MG63 (cell line): ENCODE measurements around the gene ZNF80. TPM values are rescaled to one million over a fixed set of nuclear protein-coding genes. Genes with fewer than 3 reads are reported as not detected.

Experiments used
- DNase-seq: peaks from one replicate; pipeline ENCODE4 v3.0.0-alpha.2; 2020
- H3K27me3 ChIP-seq: fragments of 250-450 bp; sonication (Bioruptor Pico); 2 replicates; pipeline ENCODE4 v1.5.1; 2020; ENCODE audit warnings: mild to moderate bottlenecking, moderate library complexity
- H3K36me3 ChIP-seq: fragments of 250-450 bp; sonication (Bioruptor Pico); 2 replicates; pipeline ENCODE4 v1.5.1; 2020; ENCODE audit warnings: mild to moderate bottlenecking, moderate library complexity
- H3K4me3 ChIP-seq: fragments of 250-450 bp; sonication (Bioruptor Pico); 2 replicates; pipeline ENCODE4 v1.5.1; 2020; ENCODE audit warnings: mild to moderate bottlenecking, moderate library complexity
- H3K9me3 ChIP-seq: fragments of 250-450 bp; sonication (Bioruptor Pico); 2 replicates; pipeline ENCODE4 v1.5.1; 2020; ENCODE audit warnings: mild to moderate bottlenecking, moderate library complexity
- total RNA-seq: library from RNA; depleted of rRNA; stranded (reverse); fragments of >200 nt; shearing (Covaris generic); gene quantifications from 2 replicates; pipeline ENCODE4 v1.2.3, GENCODE V29; 2014; ENCODE audit warnings: low replicate concordance

Gene ZNF80
- total RNA-seq, 1 experiment from 2014 or later: not detected

DNA sequence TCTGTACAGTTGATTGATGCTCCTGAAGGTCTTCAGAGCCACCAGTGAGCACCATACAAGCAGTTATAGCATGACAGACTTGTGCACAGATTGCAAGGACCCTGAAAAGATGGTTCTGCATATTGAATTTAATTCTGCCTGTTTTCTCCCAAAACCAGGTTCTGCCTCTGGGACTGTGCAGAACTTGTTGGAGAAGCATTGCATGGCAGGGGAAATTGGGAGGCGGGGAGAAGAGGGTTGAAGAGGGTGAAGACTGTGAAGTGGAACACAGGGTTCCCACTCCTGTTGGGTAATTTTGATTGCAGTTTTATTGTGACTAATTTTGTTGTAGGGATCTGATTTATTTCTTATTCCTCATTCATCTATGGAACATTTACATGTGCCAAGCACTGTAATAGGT, 10.3 kb downstream of the ZNF80 start:
- Histone ChIP-seq H3K4me3 (no peak overlapping the region), H3K9me3 (no peaks in the 10 kb centered on the region), H3K36me3 (no peaks in the 10 kb centered on the region), H3K27me3 (peaks cover 2% of the 10 kb centered on the region; the same call in 1 of the 2 replicates)
- DNase-seq: no peak

DNA sequence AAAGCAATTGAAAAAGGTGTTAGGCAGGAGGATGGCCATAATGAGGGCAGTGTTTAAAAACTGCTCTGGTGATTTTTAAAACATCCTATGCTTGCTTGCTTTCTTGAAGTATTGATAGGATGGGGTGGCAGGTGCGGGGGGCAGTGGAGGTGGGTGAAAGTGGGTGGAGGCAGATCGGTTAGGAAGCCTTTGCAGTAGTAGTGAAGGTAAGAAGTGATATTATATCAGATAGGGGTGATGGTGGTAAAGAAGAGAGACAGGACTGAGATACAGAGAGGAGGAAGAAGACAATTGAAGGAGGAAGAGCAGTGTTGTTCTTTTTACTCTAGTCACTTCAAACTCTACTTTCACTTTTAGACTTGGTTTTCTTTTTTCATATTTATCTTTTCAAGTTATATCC, 11.1 kb downstream of the ZNF80 start:
- Histone ChIP-seq H3K4me3 (no peak overlapping the region), H3K27me3 (peaks cover 2% of the 10 kb centered on the region; the same call in 1 of the 2 replicates), H3K9me3 (no peaks in the 10 kb centered on the region), H3K36me3 (no peaks in the 10 kb centered on the region)
- no peak for DNase-seq

DNA sequence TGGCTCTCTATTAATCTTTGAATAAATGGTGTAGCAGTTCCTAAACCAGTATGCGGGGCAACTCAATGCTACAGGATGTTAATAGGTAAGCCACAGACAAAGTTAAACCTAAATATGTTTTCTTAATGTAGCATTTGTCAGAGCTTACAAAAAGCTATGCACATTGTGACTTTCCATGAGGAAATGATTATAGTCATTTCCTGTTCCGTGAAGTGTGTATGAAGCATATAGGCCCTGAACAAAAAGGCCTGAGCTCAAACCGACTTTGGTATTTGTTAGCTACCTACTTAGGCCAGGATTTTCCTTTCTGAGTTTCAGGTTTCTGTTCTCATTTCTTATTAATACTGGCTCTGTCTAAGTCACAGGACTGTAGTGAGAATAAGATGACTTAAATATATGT, 14.2 kb downstream of the ZNF80 start:
- Histone ChIP-seq H3K27me3 (no peaks in the 10 kb centered on the region), H3K36me3 (no peaks in the 10 kb centered on the region), H3K4me3 (no peak overlapping the region), H3K9me3 (no peaks in the 10 kb centered on the region)
- no peak for DNase-seq

DNA sequence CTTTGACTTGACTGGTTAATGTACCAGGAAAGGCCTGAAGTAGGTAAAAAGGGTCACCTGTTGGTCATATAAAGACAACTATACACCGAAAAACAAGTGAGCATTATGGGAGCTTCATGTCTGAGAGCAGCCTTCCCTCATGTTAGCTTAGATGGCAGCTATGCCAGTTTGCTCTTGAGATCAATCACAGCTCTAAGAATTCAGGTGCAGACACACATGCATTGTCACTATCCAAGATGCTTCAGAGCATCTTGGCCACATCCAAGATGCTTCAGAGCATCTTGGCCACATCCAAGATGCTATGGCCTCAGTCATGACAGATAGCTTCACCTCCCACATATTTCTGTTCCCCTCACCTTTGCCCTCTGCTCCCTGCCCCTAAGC, 15.5 kb downstream of the ZNF80 start:
- Histone ChIP-seq H3K27me3 (no peaks in the 10 kb centered on the region), H3K9me3 (no peaks in the 10 kb centered on the region), H3K4me3 (no peak overlapping the region), H3K36me3 (no peaks in the 10 kb centered on the region)
- no peak for DNase-seq

DNA sequence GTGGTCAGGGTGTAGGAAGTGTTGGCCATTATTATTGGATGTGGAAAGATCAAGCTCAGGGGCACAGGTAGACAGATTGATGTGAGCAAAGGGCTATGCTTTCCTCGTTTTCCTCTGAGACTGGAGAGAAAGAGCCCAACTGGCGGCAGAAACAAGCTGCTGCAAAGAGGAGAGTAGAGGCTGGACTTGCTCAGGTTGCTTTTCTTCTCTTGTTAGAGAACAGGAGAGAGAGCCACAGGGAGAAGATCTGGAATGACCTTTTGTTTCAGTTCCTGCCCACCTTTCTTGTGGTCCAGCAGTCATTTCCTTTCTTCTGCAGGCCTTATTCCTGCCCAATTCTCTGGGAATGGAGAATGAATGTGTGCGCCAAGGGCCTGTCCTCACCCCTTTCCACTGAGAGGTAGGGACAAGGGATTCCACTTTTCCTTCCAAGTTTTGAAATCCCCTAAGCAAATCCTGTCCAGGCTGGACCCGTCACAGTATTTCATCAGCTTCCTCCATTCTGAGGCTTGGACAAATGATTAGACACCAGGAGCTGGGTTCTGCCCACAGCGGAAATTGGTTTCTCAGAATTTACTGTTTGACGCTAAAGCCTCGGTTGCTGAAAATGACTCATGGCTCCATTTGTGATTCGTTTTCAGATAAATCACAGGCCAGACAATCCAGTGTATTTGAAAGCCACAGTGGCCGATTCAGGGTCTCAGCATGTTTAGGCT, 16.1 kb downstream of the ZNF80 start:
- no peaks in the 10 kb centered on the region for H3K27me3 ChIP-seq
- no peak overlapping the region for H3K4me3 ChIP-seq
- H3K9me3 ChIP-seq: no peaks in the 10 kb centered on the region
- no peak for DNase-seq
- no peaks in the 10 kb centered on the region for H3K36me3 ChIP-seq

DNA sequence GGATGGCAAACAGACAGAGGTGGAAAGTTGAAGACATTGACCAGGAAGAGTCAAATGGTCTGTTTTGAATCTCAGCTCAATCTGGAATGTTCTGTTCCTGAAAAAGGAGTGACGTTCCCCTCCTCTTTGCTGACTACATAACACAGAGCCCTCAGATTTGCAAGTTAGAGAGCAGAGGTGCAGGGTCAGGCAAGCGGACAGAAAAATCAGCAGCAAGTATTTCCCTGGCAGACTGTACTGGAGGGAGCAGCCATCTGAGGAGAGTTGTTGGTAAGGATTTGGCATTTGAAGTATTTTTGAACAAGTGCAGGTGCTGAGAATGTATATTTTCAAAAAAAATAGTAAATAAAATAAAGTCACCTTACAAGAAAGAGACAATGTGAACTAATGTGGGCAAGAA, 17.6 kb downstream of the ZNF80 start:
- no peak for DNase-seq
- Histone ChIP-seq H3K4me3 (no peak overlapping the region), H3K27me3 (no peaks in the 10 kb centered on the region), H3K9me3 (no peaks in the 10 kb centered on the region), H3K36me3 (no peaks in the 10 kb centered on the region)

DNA sequence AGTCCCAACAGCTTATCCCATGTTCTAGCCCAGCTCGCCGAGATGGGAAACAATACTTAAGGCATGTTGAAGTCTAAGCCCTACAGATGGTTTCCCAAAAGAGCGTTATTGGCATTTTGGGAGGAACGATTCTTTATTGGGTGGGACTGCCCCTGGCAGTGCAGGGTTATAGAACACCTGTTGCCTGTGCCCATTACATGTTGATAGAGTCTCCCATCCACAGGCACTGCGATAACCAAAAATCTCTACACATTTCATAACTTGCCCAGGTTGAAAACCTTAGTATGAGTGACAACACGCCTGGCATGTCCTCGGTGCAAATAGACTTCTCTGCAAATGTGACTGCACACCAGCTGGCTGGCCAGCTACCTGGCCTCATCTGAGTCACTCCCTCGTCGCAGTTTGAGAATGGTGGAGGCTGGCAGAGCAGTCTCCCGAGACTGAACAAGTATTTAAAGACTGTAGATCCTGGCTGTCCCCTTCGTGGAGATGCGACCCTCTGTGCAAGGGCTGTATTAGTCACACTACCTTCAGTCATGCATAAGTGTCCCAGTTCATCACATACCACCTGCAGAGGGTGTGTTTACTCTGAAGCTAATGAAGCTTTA, 18.7 kb downstream of the ZNF80 start:
- Histone ChIP-seq H3K36me3 (no peaks in the 10 kb centered on the region), H3K4me3 (no peak overlapping the region), H3K27me3 (no peaks in the 10 kb centered on the region), H3K9me3 (no peaks in the 10 kb centered on the region)
- DNase-seq: no peak

DNA sequence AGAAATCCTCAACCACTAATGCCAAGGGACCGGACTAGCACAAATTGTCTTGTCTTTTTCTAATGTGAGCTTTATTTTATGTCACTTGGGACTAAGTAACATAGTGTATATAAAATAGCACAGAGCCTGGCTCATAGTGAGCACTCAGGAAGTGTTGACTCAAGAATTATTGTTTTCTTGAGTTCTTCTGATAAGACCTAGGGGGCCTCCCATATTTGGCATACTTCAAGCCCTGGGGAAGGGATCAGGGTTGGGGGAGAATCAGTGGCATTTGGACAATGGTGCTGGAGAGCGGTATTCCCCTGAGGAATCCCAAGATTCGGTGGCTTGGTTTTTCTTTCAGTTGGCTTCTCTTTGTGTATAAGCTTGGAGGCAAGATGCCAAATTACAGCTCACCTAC, 19.4 kb downstream of the ZNF80 start:
- no peaks in the 10 kb centered on the region for H3K36me3 ChIP-seq
- H3K27me3 ChIP-seq: no peaks in the 10 kb centered on the region
- no peaks in the 10 kb centered on the region for H3K9me3 ChIP-seq
- DNase-seq: no peak
- H3K4me3 ChIP-seq: no peak overlapping the region

DNA sequence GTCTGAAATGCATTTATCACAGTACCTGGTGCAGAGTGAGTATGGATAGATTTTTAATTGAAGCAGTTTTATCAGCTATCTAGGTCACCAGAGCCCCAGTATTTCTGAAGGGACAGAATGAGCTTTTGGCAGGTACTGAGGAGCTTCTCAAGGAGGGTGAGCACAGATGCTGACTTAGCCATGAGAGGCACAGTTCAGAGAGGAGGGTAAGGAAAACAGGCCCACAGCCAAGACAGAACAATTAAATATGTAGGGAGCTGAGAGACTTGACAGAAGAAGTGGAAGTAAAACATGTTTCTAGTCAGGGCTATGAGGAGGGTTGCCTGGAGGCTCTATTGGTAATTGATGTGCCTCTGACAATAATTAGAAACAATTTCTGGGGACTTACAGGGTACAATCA, 20.1 kb downstream of the ZNF80 start:
- H3K9me3 ChIP-seq: no peaks in the 10 kb centered on the region
- DNase-seq: no peak

DNA sequence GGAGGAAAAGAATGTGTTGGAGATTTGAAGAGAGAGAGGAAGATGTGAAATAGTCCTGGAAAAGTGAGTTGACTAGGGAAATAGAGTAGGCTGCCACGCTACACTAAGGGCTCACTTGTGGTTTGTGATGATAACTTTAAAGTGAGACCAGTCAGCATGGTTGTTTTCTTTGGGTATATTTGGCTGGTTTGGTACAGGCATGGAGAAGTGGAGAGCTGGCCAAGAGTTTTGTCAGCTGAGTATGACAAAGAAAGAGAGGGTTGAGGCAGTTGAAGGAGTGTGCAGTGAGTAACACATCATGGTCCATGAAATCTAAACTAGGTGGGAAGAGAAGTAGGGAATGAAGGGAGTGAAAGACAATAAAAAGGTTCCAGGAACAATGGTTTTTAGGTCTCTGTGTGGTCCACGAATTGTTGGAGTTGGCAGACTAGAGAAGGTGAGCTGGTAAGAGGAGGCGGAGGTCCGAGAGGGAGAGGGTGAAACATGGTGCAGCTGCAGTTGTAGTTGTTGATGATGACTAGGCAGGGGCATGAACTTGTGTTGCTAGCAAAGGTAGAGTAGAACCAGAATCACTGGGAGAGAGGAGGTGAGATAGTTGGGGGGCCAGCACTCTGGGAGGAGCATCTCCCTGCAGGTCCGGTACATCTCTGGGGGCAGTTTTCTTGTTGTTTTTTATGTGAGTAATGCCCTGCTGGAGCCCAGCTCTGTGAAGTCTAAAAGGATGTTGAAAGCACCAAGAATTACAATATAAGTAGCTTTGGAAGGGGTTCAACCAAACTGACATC, 21.0 kb downstream of the ZNF80 start:
- Histone ChIP-seq H3K27me3 (no peaks in the 10 kb centered on the region), H3K9me3 (no peaks in the 10 kb centered on the region), H3K4me3 (no peak overlapping the region), H3K36me3 (no peaks in the 10 kb centered on the region)
- peak; percentile 67 for DNase-seq

More for the DNA sequence above, 20.1 kb downstream of the ZNF80 start:
- Histone ChIP-seq H3K27me3 (no peaks in the 10 kb centered on the region), H3K4me3 (no peak overlapping the region), H3K36me3 (no peaks in the 10 kb centered on the region)

DNA sequence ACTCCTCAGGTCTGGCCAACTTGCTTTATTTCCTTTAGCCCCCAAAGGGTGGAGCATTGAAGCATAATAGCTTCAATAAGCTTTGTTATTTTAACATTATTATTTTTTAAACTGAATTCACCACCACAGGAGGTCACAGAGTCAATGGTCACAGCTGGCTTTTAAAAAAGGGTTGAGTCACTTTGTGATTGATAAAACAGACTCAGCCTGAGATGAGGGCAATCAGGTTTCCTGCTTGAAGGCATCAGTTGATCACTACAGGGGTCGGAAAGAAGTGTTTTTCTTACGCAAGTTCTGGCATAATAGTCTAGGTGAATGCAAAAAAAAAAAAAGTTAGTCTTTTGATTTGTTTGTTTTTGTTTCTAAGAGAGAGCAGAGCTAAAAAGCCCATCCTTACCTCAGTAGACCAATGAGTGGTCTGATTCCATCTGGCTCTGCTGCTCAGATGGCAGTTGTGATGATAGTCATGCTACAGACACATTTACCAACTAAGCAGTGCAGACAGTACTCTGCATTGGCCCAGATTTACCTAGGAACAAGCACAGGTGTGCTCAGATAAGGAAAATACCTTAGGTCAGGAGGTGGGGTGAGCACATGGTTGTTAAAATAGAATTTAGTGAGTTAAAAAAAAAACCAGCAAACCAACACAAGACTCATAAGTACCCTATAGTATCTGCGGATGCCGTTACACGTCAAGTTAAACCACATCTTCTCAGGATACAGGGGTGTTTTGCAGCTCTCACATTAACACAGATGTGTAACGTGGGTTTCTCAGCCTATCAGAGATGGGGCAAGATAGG, 22.6 kb downstream of the ZNF80 start:
- H3K4me3 ChIP-seq: peak overlapping the region; percentile 26; the same call in 1 of the 2 replicates
- DNase-seq: no peak
- no peaks in the 10 kb centered on the region for H3K27me3 ChIP-seq
- no peaks in the 10 kb centered on the region for H3K36me3 ChIP-seq
- H3K9me3 ChIP-seq: no peaks in the 10 kb centered on the region

DNA sequence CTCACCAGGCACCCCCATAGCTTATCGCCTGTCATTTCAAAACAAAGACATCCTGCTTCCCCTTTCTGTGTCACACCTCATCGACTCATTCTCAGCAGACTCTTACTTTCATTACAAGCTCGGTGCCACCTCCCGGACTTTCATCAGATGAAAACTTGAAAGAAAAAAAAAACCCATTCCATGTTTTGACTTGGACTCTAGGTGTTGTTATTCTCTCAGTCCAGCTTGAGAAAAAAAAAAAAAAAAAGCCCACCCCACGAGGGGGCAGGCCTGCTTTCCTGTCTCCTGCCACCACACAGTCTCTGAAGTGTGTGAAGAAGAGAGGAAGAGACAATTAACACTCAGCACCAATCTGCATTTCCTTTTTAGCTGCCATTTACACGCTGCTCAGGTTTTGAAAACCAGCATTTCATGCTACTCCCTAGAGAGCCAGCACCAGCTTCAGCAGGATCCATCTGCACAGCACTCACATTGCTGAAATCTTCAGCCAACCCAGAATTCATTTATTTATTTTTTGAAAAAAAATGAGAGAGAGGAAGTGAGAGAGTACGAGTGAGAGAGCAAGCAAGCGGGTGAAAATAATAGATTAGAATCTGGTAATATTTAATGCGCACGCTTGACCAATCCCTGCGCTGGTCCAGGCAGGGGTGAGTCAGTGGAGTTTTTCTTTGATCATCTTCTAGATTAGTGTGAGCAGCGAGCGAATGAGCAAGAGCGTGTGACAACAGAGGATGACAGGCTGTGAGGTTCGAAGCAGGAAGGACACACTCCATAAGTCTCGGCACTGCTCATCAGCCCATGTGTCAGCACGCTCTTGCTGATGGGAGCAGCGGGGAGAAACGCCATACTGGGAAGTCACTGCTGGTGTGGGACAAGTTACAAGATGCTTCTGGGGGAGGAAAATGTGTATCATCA, 23.5 kb downstream of the ZNF80 start:
- Histone ChIP-seq H3K9me3 (no peaks in the 10 kb centered on the region), H3K4me3 (peak overlapping the region; percentile 26), H3K36me3 (no peaks in the 10 kb centered on the region), H3K27me3 (no peaks in the 10 kb centered on the region)
- peak; percentile 70 for DNase-seq

DNA sequence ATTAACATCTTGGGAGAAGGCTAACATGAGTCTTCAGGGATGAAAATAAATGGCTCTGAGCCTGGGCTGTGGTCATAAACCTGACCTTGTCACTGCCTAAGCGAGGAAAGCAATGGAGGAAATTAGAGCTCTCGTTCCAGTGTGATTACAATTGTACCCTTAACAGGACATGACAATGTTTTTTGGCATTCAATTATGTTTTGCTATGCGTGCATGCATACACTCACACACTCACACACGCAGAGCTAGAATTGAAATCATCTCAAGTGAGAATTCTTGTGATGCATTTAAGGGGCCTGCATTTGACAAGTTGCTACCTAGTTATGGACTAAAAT, 24.1 kb downstream of the ZNF80 start:
- Histone ChIP-seq H3K36me3 (no peaks in the 10 kb centered on the region), H3K4me3 (no peak overlapping the region), H3K27me3 (peaks cover 3% of the 10 kb centered on the region; the same call in 1 of the 2 replicates), H3K9me3 (no peaks in the 10 kb centered on the region)
- no peak for DNase-seq

DNA sequence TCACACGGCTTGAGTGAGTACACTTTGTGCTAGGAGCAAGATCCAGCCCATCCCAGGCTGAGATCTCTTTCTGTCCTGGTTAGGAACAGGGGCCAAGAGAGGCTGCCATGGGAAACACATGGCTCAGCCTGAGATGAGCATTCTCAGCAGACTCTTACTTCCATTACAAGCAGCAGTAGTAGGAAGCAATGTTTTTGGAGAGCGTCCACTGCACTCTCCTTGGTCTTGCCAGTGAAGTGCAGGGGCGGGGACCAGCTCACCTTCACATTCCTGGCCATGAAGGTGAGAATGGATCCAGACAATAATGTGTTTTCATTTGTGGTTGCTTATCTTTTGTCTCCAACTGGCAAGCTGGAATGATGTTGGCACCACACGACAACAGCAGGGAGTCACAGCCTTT, 24.7 kb downstream of the ZNF80 start:
- no peak overlapping the region for H3K4me3 ChIP-seq
- H3K36me3 ChIP-seq: no peaks in the 10 kb centered on the region
- peaks cover 3% of the 10 kb centered on the region; the same call in 1 of the 2 replicates for H3K27me3 ChIP-seq
- H3K9me3 ChIP-seq: no peaks in the 10 kb centered on the region
- no peak for DNase-seq

DNA sequence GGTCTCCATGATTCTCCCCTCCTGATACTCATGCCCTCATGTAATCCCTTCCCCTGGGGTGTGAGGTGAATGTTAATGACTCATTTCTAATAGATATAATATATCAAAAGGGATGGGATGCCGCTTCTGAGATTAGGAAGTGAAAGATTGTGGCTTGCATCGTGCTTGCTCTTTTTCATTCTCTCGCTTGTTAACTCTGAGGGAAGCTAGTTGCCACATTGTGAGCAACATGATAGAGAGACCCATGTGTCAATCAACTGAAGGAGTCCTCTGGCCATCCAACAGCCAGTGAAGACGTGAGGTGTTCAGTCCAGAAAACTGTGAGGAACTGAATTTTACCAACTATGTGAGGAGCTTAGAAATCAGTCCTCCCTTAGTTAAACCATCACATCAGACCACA, 29.6 kb downstream of the ZNF80 start:
- Histone ChIP-seq H3K9me3 (no peaks in the 10 kb centered on the region), H3K4me3 (no peak overlapping the region), H3K27me3 (peaks cover 3% of the 10 kb centered on the region), H3K36me3 (no peaks in the 10 kb centered on the region)
- no peak for DNase-seq

DNA sequence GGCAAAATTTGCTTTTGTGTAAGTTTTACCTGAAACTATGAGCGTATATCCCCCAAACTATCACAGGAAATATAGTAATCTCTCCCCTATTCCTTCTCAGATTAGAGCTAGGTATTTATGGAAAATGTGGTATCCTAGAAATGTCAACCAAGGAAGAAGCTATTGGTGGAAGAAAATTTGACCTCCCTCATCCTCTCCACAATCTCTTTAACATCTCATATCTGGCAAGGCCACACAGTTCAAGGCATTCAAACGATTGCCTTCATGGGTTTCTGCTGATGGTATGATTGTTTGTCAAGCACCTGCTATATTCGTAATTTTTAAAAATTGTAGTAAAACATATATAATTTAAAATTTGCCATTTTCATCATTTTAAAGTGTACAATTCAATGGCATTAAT, 31.0 kb downstream of the ZNF80 start:
- no peaks in the 10 kb centered on the region for H3K9me3 ChIP-seq
- no peak for DNase-seq

More for the DNA sequence above, 31.0 kb downstream of the ZNF80 start:
- Histone ChIP-seq H3K4me3 (no peak overlapping the region), H3K27me3 (peaks cover 3% of the 10 kb centered on the region), H3K36me3 (no peaks in the 10 kb centered on the region)
